Vagina (tissue), 2 donors: ENCODE results near the gene IQCM. TPM values are rescaled to one million over a fixed set of nuclear protein-coding genes. Genes with fewer than 3 reads are reported as not detected.

ENCODE experiments used
- DNase-seq, 2 donors: peaks; one replicate each; pipeline ENCODE4 v3.0.0-alpha.2; 2017; ENCODE audit errors: extremely low spot score in 2 of 2
- H3K27ac ChIP-seq: fragments of 200-600 bp; sonication (generic); one replicate; pipeline ENCODE4 v1.5.1; 2019
- H3K27me3 ChIP-seq: fragments of 200-600 bp; sonication (generic); one replicate; pipeline ENCODE4 v1.5.1; 2019
- H3K36me3 ChIP-seq, 2 donors: fragments of 200-600 bp; sonication (generic); one replicate each; pipeline ENCODE4 v1.5.1; 2017 to 2019
- H3K4me1 ChIP-seq: fragments of 200-600 bp; sonication (generic); one replicate; pipeline ENCODE4 v1.5.1; 2019
- H3K4me3 ChIP-seq, 2 donors: fragments of 200-600 bp; sonication (generic); 1 replicate in 1 of 2; 2 replicates in 1 of 2; pipeline ENCODE4 v1.5.1; 2016 to 2019
- H3K9me3 ChIP-seq: fragments of 200-600 bp; sonication (generic); one replicate; pipeline ENCODE4 v1.5.1; 2019
- CTCF ChIP-seq, 3 experiments: fragments of 450-650 bp in 2 of 3; fragments of 200-600 bp in 1 of 3; sonication (generic) in 1 of 3; IDR thresholded peaks; one replicate each; pipeline ENCODE4 v1.5.1; 2017 to 2019; ENCODE audit warnings: antibody characterized with exemption in 3 of 3, mild to moderate bottlenecking in 2 of 3, moderate library complexity in 2 of 3
- POLR2A ChIP-seq, 2 donors: fragments of 450-650 bp; IDR thresholded peaks; one replicate each; pipeline ENCODE4 v1.6.1; 2017; ENCODE audit warnings: antibody characterized with exemption in 2 of 2, mild to moderate bottlenecking in 2 of 2, moderate library complexity in 2 of 2
- POLR2AphosphoS5 ChIP-seq, 2 donors: sonication (generic); formaldehyde crosslinking; IDR thresholded peaks; one replicate each; pipeline ENCODE4 v1.9.0; 2017; ENCODE audit warnings: antibody characterized with exemption in 2 of 2, mild to moderate bottlenecking in 2 of 2, low read depth in 1 of 2; ENCODE audit not compliant: insufficient read depth in 1 of 2
- intact Hi-C: fragments of 100-400 bp; cut with DNase I; formaldehyde crosslinking; loops from one replicate; pipeline ENCODE4 v1.15.1; 2023
- total RNA-seq: library from RNA; depleted of rRNA; stranded (reverse); fragments of >200 nt; gene quantifications from one replicate; pipeline ENCODE4 v1.2.3, GENCODE V29; 2016

The IQCM gene
- total RNA-seq, 1 donor from 2014 or later = not detected

- no peak for TF ChIP-seq CTCF (IDR thresholded peaks at IDR 0.05)
- no peak for TF ChIP-seq POLR2A (IDR thresholded peaks at IDR 0.05)
- no peak for TF ChIP-seq POLR2AphosphoS5 (IDR thresholded peaks at IDR 0.05; ENCODE audit: insufficient read depth in 1 of 2, low read depth in 1 of 2)
- Histone ChIP-seq H3K4me1 (no peaks in the 10 kb centered on the region), H3K27me3 (no peaks in the 10 kb centered on the region), H3K9me3 (no peaks in the 10 kb centered on the region), H3K36me3 (no peaks in the 10 kb centered on the region), H3K27ac (no peak overlapping the region), H3K4me3 (no peak overlapping the region)
- intact Hi-C loops = no loop called here
- DNase-seq = no peak
Observed at GRCh38 chr4:149749784-149750183, 65.9 kb downstream of the IQCM start.

GRCh38 chr4:149747646-149748045 is 68.0 kb downstream of the IQCM start:
- Histone ChIP-seq H3K4me3 (no peak overlapping the region), H3K36me3 (no peaks in the 10 kb centered on the region), H3K9me3 (no peaks in the 10 kb centered on the region), H3K27ac (no peak overlapping the region), H3K4me1 (no peaks in the 10 kb centered on the region), H3K27me3 (no peaks in the 10 kb centered on the region)
- TF ChIP-seq CTCF (IDR thresholded peaks at IDR 0.05) (no peak), POLR2AphosphoS5 (IDR thresholded peaks at IDR 0.05; ENCODE audit: insufficient read depth in 1 of 2, low read depth in 1 of 2) (no peak)
- intact Hi-C loops = no loop called here
- DNase-seq = no peak

- no peaks in the 10 kb centered on the region for H3K4me1 ChIP-seq
- H3K27ac ChIP-seq = no peak overlapping the region
- no peak overlapping the region for H3K4me3 ChIP-seq
- no peaks in the 10 kb centered on the region for H3K36me3 ChIP-seq
- intact Hi-C loops = no loop called here
- TF ChIP-seq POLR2AphosphoS5 (IDR thresholded peaks at IDR 0.05; ENCODE audit: insufficient read depth in 1 of 2, low read depth in 1 of 2) (no peak), CTCF (IDR thresholded peaks at IDR 0.05) (no peak), POLR2A (IDR thresholded peaks at IDR 0.05) (no peak)
- DNase-seq = no peak
- no peaks in the 10 kb centered on the region for H3K9me3 ChIP-seq
- no peaks in the 10 kb centered on the region for H3K27me3 ChIP-seq
Observed at GRCh38 chr4:149746276-149746675, 69.4 kb downstream of the IQCM start.

DNA sequence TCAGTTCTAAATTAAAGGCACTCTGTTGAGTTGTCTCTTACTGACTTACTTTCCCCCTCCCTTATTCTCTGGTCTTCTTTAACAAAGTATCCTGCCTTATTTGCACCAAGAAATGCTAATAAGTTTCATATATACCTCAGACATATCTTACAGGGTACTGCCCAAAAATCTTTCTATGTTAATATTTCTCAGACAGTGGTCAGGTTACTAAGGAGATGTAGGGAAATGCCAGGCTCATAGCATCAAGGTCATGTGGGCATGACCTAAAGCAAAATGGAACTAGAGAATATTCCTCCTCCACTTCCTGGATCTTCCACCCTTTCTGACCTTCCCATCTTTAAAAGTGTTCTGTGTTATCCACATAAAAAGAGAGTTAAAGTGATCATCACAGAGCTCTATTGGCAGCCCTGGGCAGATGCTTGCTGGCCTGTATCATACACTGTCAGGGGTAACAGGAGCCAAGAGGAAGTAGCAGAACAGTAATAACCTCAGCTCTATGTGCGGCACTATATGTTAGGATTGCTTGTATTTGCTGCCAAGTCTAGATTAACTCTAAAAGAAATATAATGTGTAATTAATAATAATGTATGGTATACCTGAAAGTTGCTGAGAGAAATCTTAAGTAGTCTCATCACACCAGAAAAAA is 74.3 kb downstream of the IQCM start:
- intact Hi-C loops = no loop called here
- TF ChIP-seq POLR2AphosphoS5 (IDR thresholded peaks at IDR 0.05; ENCODE audit: insufficient read depth in 1 of 2, low read depth in 1 of 2) (no peak), POLR2A (IDR thresholded peaks at IDR 0.05) (no peak), CTCF (IDR thresholded peaks at IDR 0.05) (no peak)
- H3K27me3 ChIP-seq = no peaks in the 10 kb centered on the region
- DNase-seq = no peak
- H3K27ac ChIP-seq = no peak overlapping the region
- H3K36me3 ChIP-seq = no peaks in the 10 kb centered on the region
- H3K9me3 ChIP-seq = no peaks in the 10 kb centered on the region
- no peak overlapping the region for H3K4me3 ChIP-seq
- no peaks in the 10 kb centered on the region for H3K4me1 ChIP-seq

DNA sequence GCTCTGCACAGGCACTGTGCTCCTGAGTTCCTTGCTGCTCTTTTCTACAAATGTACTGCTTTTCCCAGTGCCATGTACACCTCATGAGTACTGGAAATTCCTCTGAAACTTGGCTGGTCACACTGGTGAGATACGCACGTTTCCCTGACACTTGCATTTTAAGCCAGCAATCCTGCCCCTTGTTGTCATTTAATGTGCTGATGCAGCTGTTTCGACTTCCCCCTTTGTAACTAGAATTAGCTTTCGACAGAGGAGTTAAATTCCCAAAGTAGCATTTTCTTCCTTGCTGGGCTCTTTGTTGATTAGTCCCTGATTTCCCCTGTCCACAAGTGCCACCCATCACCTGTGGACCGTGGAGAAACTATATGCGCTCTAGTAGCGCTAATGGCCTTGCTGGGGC is 77.5 kb downstream of the IQCM start:
- TF ChIP-seq CTCF (IDR thresholded peaks at IDR 0.05) = no peak
- TF ChIP-seq POLR2A (IDR thresholded peaks at IDR 0.05) = no peak
- TF ChIP-seq POLR2AphosphoS5 (IDR thresholded peaks at IDR 0.05; ENCODE audit: insufficient read depth in 1 of 2, low read depth in 1 of 2) = no peak
- Histone ChIP-seq H3K4me3 (no peak overlapping the region), H3K4me1 (no peaks in the 10 kb centered on the region), H3K27ac (no peak overlapping the region), H3K36me3 (no peaks in the 10 kb centered on the region), H3K9me3 (no peaks in the 10 kb centered on the region), H3K27me3 (no peaks in the 10 kb centered on the region)
- intact Hi-C loops = no loop called here
- DNase-seq = no peak
